ENCODE data around the gene DNASE1L2.
"Not testable (repeated sequence)": the region's sequence is repeated elsewhere in the genome, so short reads cannot be mapped to it uniquely, and the experiment has no call there.

The DNASE1L2 gene

GRCh38 chr16:2236337-2237101 lies at the start of gene DNASE1L2:
Gene DNASE1L2 (plus strand): TSS chr16:2236444. CDS start chr16:2236817, 373 bp downstream.
- no peak for DNase-seq

- no peak for DNase-seq
Measured at GRCh38 chr16:2186505-2186904, 49.7 kb upstream of the DNASE1L2 start.

GRCh38 chr16:2187212-2187611 lies 49.0 kb upstream of the DNASE1L2 start:
- no peak for DNase-seq

GRCh38 chr16:2188395-2188794 lies 47.8 kb upstream of the DNASE1L2 start:
- no peak for DNase-seq

GRCh38 chr16:2189252-2189893 lies 46.9 kb upstream of the DNASE1L2 start:
- no peak for DNase-seq

- DNase-seq, result no peak
Measured at GRCh38 chr16:2190002-2190658, 46.1 kb upstream of the DNASE1L2 start.

- DNase-seq, result no peak
Measured at GRCh38 chr16:2190659-2191445, 45.4 kb upstream of the DNASE1L2 start.

- DNase-seq, result no peak
Measured at GRCh38 chr16:2191446-2191706, 44.9 kb upstream of the DNASE1L2 start.

GRCh38 chr16:2194166-2194834 lies 41.9 kb upstream of the DNASE1L2 start:
- no peak for DNase-seq

- no peak for DNase-seq
Measured at GRCh38 chr16:2194852-2195321, 41.4 kb upstream of the DNASE1L2 start.

- no peak for DNase-seq
Measured at GRCh38 chr16:2195322-2196161, 40.7 kb upstream of the DNASE1L2 start.

GRCh38 chr16:2196162-2196980 lies 39.9 kb upstream of the DNASE1L2 start, which contains the start of gene CASKIN1:
Gene CASKIN1 (minus strand): TSS chr16:2196605. CDS start chr16:2196432, 173 bp downstream.
- no peak for DNase-seq

- DNase-seq, result no peak
Measured at GRCh38 chr16:2196981-2197511, 39.2 kb upstream of the DNASE1L2 start.

- no peak for DNase-seq
Measured at GRCh38 chr16:2197765-2198164, 38.5 kb upstream of the DNASE1L2 start.

GRCh38 chr16:2198283-2198682 lies 38.0 kb upstream of the DNASE1L2 start:
- DNase-seq, result no peak

- DNase-seq, result no peak
Measured at GRCh38 chr16:2199095-2199494, 37.1 kb upstream of the DNASE1L2 start.

- no peak for DNase-seq
Measured at GRCh38 chr16:2199621-2200139, 36.6 kb upstream of the DNASE1L2 start.

- no peak for DNase-seq
Measured at GRCh38 chr16:2200313-2200712, 35.9 kb upstream of the DNASE1L2 start.

- not testable (repeated sequence) for DNase-seq
Measured at GRCh38 chr16:2203119-2203688, 33.0 kb upstream of the DNASE1L2 start.
